AG10803 (cell line): ENCODE results near the gene SYNE1.
"Not testable (repeated sequence)": the region's sequence is repeated elsewhere in the genome, so short reads cannot be mapped to it uniquely, and the experiment has no call there.

Source experiments
- DNase-seq: peaks from one replicate; pipeline ENCODE4 v3.0.0; 2010; ENCODE audit warnings: low read depth
- H3K4me3 ChIP-seq: 2 replicates; pipeline ENCODE4 v1.5.1; 2011; ENCODE audit warnings: mild to moderate bottlenecking, low read length, control low read depth
- TF ChIP-seq, protein P1 (sequence below): conservative IDR thresholded peaks from 2 replicates; pipeline ENCODE4 v1.5.1; 2011; ENCODE audit warnings: mild to moderate bottlenecking, low read length, control low read depth, inconsistent platforms

Gene SYNE1

DNA sequence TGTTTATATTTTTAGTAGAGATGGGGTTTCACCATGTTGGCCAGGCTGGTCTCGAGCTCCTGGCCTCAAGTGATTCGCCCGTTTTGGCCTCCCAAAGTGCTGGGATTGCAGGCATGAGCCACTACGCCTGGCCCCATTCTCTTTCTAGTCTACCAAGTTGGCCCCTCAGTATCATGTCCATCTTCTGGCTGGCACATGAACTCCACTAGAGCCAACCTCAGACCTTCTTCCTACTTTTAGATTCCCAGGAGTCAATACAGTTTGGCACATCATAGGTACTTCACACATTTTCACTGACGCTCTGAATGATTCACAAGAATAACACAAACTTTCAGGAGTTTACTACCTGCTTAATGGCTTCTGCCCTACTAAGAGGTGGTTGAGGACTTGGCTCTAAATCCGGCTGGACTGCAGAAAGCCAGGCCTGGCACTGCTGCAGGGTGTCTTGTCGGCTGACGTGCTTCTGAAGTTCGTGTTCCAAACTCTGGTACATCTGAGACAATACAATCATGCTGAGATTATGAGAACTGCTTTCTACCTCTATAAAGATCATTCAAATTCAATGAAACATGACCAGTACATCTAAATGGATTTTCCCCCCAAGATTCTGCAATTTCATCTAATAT lies 293.3 kb downstream of the SYNE1 start:
- H3K4me3 ChIP-seq = no peak overlapping the region
- TF ChIP-seq, protein P1, sequence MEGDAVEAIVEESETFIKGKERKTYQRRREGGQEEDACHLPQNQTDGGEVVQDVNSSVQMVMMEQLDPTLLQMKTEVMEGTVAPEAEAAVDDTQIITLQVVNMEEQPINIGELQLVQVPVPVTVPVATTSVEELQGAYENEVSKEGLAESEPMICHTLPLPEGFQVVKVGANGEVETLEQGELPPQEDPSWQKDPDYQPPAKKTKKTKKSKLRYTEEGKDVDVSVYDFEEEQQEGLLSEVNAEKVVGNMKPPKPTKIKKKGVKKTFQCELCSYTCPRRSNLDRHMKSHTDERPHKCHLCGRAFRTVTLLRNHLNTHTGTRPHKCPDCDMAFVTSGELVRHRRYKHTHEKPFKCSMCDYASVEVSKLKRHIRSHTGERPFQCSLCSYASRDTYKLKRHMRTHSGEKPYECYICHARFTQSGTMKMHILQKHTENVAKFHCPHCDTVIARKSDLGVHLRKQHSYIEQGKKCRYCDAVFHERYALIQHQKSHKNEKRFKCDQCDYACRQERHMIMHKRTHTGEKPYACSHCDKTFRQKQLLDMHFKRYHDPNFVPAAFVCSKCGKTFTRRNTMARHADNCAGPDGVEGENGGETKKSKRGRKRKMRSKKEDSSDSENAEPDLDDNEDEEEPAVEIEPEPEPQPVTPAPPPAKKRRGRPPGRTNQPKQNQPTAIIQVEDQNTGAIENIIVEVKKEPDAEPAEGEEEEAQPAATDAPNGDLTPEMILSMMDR = no peak
- DNase-seq = no peak

- H3K4me3 ChIP-seq = no peak overlapping the region
- TF ChIP-seq, protein P1 = no peak
- no peak for DNase-seq
Measured at GRCh38 chr6:152341596-152341995, 295.6 kb downstream of the SYNE1 start.

DNA sequence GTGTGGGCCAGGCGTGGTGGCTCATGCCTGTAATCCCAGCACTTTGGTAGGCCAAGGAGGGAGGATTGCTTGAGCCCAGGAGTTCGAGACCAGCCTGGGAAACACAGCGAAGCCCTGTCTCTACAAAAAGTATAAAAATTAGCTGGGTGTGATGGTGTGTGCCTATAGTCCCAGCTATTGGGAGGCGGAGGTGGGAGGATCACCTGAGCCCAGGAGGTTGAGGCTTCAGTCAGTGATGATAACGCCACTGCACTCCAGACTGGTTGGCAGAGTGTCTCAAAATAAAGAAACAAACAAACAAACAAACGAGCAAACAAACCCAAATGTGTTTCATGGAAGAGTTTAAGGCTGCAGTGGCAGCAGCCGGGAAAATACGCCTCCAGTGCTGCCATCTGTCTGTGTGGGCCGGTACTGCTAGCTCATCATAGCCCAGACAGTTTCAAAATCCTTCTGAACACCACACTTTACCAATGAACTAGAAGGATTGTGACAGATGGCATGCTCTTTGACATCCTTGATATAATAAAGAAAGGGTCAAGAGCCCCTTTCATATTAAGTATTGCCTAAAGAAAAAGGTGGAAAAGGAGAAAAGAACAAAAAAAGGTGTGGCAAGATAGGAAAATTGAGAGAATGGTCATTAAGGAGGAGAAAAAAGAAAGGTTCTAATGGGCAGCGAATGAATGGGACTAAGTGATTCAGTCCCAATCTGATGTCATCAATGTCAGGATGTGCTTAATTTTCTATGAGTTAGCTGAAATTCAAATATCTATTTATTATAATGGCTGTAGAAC lies 298.6 kb downstream of the SYNE1 start:
- TF ChIP-seq, protein P1 = peak; percentile 89
- peak; percentile 26 for DNase-seq
- no peak overlapping the region for H3K4me3 ChIP-seq

DNA sequence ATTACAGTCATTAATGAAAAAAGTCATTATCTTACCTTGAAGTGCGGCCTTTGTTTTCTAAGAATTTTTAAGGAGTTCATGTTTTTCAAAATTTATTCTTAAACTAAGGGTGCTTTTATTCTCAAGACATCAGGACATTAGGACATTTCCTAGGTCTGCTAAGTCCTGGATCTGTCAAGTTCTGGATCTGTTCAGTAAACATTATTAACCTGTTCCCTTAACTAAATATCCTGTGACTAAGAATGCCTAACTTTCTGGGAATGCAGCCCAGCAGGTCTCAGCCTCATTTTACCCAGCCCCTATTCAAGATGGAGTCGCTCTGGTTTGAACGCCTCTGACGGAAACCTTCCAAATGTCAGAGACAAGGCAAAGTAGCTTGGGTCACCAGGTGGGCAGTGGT lies 302.6 kb downstream of the SYNE1 start:
- TF ChIP-seq, protein P1 = no peak
- no peak for DNase-seq
- no peak overlapping the region for H3K4me3 ChIP-seq

GRCh38 chr6:152330961-152331360 lies 306.2 kb downstream of the SYNE1 start:
- no peak for DNase-seq
- TF ChIP-seq, protein P1 = no peak
- no peak overlapping the region for H3K4me3 ChIP-seq

DNA sequence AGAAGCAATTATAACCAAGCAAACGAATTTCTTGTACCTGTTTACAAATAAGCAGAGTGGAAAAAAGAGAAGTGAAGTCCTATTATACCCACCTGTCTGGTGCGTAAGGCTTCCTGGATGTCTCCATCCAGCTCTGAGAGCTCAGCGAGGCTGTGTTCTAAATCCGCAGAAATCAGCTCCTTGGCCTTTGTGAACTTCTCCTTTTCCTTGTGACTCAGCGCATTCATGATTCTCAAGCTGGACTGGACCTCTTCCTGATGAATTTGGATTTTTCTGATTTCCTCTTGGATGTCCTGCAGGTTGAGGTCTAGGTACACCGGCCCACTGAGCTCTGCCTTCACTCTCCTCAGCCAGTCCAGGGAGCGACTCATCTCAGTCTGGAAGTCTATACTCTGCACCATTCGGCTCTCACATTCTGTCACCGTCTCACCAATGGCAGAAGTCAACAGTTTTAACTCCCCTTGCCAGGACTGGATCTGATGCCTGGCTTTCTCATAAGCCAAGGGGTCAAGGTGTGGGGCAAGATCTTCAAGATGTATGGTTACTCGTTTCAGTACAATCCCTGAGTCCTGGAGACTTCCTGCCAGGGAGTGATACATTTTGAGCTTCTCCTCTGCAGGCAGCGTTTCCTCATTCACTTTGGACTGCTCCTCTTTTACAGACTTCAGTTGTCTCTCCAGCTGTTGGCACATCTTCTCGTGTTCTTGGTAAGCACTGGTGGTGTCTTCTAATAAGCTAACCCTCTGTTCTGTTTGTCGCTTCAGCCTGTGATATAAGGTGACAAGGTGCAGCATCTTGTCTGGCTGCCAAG lies 307.3 kb downstream of the SYNE1 start:
- DNase-seq = no peak
- TF ChIP-seq, protein P1 = no peak
- no peak overlapping the region for H3K4me3 ChIP-seq

GRCh38 chr6:152328200-152328599 lies 309.0 kb downstream of the SYNE1 start:
- DNase-seq = not testable (repeated sequence)

More at GRCh38 chr6:152328200-152328599, 309.0 kb downstream of the SYNE1 start:
- H3K4me3 ChIP-seq = not testable (repeated sequence)
